Testis (tissue), 2 donors: ENCODE measurements around the gene LSM7.

ENCODE experiments used
- POLR2A ChIP-seq: fragments of 450-650 bp; IDR thresholded peaks from one replicate; pipeline ENCODE4 v1.6.1; 2017; ENCODE audit warnings: antibody characterized with exemption, mild to moderate bottlenecking, moderate library complexity
- TF ChIP-seq, protein P1 (sequence below), 3 experiments: fragments of 450-650 bp in 2 of 3; fragments of 200-600 bp in 1 of 3; sonication (generic) in 1 of 3; IDR thresholded peaks; one replicate each; pipeline ENCODE4 v1.5.1; 2016 to 2019; ENCODE audit warnings: antibody characterized with exemption in 3 of 3, mild to moderate bottlenecking in 2 of 3, moderate library complexity in 1 of 3

- no peak for TF ChIP-seq POLR2A
- TF ChIP-seq, protein P1, sequence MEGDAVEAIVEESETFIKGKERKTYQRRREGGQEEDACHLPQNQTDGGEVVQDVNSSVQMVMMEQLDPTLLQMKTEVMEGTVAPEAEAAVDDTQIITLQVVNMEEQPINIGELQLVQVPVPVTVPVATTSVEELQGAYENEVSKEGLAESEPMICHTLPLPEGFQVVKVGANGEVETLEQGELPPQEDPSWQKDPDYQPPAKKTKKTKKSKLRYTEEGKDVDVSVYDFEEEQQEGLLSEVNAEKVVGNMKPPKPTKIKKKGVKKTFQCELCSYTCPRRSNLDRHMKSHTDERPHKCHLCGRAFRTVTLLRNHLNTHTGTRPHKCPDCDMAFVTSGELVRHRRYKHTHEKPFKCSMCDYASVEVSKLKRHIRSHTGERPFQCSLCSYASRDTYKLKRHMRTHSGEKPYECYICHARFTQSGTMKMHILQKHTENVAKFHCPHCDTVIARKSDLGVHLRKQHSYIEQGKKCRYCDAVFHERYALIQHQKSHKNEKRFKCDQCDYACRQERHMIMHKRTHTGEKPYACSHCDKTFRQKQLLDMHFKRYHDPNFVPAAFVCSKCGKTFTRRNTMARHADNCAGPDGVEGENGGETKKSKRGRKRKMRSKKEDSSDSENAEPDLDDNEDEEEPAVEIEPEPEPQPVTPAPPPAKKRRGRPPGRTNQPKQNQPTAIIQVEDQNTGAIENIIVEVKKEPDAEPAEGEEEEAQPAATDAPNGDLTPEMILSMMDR (IDR thresholded peaks at IDR 0.05) = no peak
These were observed 33.9 kb upstream of the LSM7 start for GRCh38 chr19:2362046-2362969.
